Activated T-cell treated with anti-CD3 and anti-CD28 coated beads, Interleukin-2, amount 50 U/mL, for 4 hours (primary cell): ENCODE results near the gene SLC10A3. TPM values are rescaled to one million over a fixed set of nuclear protein-coding genes. Genes with fewer than 3 reads are reported as not detected.

ENCODE experiments used
- ATAC-seq, 2 donors: fragments of 200-7000 bp; cut with Tn5 transposase; one replicate each; pipeline ENCODE4 v1.10.0; 2021
- DNase-seq: peaks from one replicate; pipeline ENCODE4 v3.0.0-alpha.2; 2020
- H3K27me3 Mint-ChIP-seq: one replicate; pipeline ENCODE4 v1.8.0; 2021; ENCODE audit warnings: low read depth, mixed read lengths
- H3K36me3 Mint-ChIP-seq: one replicate; pipeline ENCODE4 v1.8.0; 2022; ENCODE audit warnings: mixed read lengths; ENCODE audit not compliant: insufficient read depth
- H3K4me1 Mint-ChIP-seq: one replicate; pipeline ENCODE4 v1.8.0; 2021; ENCODE audit warnings: low read depth, mixed read lengths
- H3K4me3 Mint-ChIP-seq: one replicate; pipeline ENCODE4 v1.8.0; 2021; ENCODE audit warnings: mild to moderate bottlenecking, moderate library complexity, mixed read lengths
- H3K9me3 Mint-ChIP-seq: one replicate; pipeline ENCODE4 v1.8.0; 2021; ENCODE audit warnings: mixed read lengths
- total RNA-seq, 3 donors: library from RNA; stranded (reverse); gene quantifications; one replicate each; pipeline ENCODE4 v1.2.1, GENCODE V29; 2021

SLC10A3 gene
- total RNA-seq, 3 donors from 2014 or later = 31.3 to 32.0 (median 31.9) TPM

GRCh38 chrX:154437971-154438893 is 52.2 kb downstream of the SLC10A3 start:
- ATAC-seq = no peak

More at GRCh38 chrX:154437971-154438893, 52.2 kb downstream of the SLC10A3 start:
- H3K9me3 Mint-ChIP-seq = no peaks in the 10 kb centered on the region
- peak overlapping the region; percentile 86 for H3K4me3 Mint-ChIP-seq
- peaks cover 28% of the 10 kb centered on the region for H3K4me1 Mint-ChIP-seq
- H3K27me3 Mint-ChIP-seq = no peaks in the 10 kb centered on the region
- peaks cover 1% of the 10 kb centered on the region for H3K36me3 Mint-ChIP-seq
- no peak for DNase-seq

Other genes starting within 250 kb of the SLC10A3 start
- not detected for gene OPN1MW3, start 233.0 kb downstream of the SLC10A3 start, total RNA-seq
- not detected for gene TEX28, start 195.5 kb downstream of the SLC10A3 start, total RNA-seq
- gene TKTL1, start 194.8 kb downstream of the SLC10A3 start, total RNA-seq = not detected
- 100 to 1,000 TPM; 765 to 924 (median 866) TPM for gene FLNA, start 116.0 kb downstream of the SLC10A3 start, total RNA-seq
- 100 to 1,000 TPM; 107 to 113 (median 111) TPM for gene EMD, start 111.3 kb downstream of the SLC10A3 start, total RNA-seq
- 1,000 to 10,000 TPM; 3,297 to 3,503 (median 3,452) TPM for gene RPL10, start 92.3 kb downstream of the SLC10A3 start, total RNA-seq
- gene DNASE1L1, start 81.4 kb downstream of the SLC10A3 start, total RNA-seq = 1 to 10 TPM; 4.0 to 7.3 (median 5.1) TPM
- 10 to 100 TPM; 37.9 to 39.3 (median 38.2) TPM for gene TAFAZZIN, start 79.1 kb downstream of the SLC10A3 start, total RNA-seq
- gene ATP6AP1, start 62.0 kb downstream of the SLC10A3 start, total RNA-seq = 10 to 100 TPM; 33.7 to 42.2 (median 40.8) TPM
- gene GDI1, start 53.5 kb downstream of the SLC10A3 start, total RNA-seq = 100 to 1,000 TPM; 107 to 126 (median 116) TPM
- 10 to 100 TPM; 60.2 to 61.9 (median 61.6) TPM for gene FAM50A, start 46.5 kb downstream of the SLC10A3 start, total RNA-seq
- gene PLXNA3, start 32.3 kb downstream of the SLC10A3 start, total RNA-seq = 10 to 100 TPM; 26.6 to 33.8 (median 27.6) TPM
- gene LAGE3, start 11.3 kb downstream of the SLC10A3 start, total RNA-seq = 10 to 100 TPM; 76.1 to 89.9 (median 88.1) TPM
- 10 to 100 TPM; 51.5 to 63.2 (median 59.1) TPM for gene UBL4A, start 4.0 kb downstream of the SLC10A3 start, total RNA-seq
- gene FAM3A, start 25.6 kb upstream of the SLC10A3 start, total RNA-seq = 10 to 100 TPM; 30.4 to 40.7 (median 30.8) TPM
- gene G6PD, start 56.2 kb upstream of the SLC10A3 start, total RNA-seq = 100 to 1,000 TPM; 101 to 105 (median 102) TPM
- 10 to 100 TPM; 44.3 to 51.6 (median 45.3) TPM for gene IKBKG, start 57.0 kb upstream of the SLC10A3 start, total RNA-seq
- not detected for gene CTAG1A, start 94.5 kb upstream of the SLC10A3 start, total RNA-seq
- not detected for gene CTAG1B, start 128.7 kb upstream of the SLC10A3 start, total RNA-seq
- gene CTAG2, start 162.9 kb upstream of the SLC10A3 start, total RNA-seq = 1 to 10 TPM in 1 of 3 donors, not detected in 2; 6.1 TPM